HepG2 (cell line): ENCODE data around the gene S100A6. TPM values are rescaled to one million over a fixed set of nuclear protein-coding genes. Genes with fewer than 3 reads are reported as not detected.

Experiments used
- ATAC-seq: fragments of 200-7000 bp; cut with Tn5 transposase; 3 replicates; pipeline ENCODE4 v1.9.1; 2020; ENCODE audit warnings: mild to moderate bottlenecking, moderate library complexity
- BruUV-seq: library from RNA; stranded (reverse); fragments of 400-500 nt; replicated peaks from 2 replicates; lab custom pipeline; 2021; lab: Mats Ljungman, UMichigan
- CTCF ChIA-PET: fragments of 300-600 bp; formaldehyde crosslinking; extraction: SDS; loops from one replicate; lab custom pipeline; 2021; ENCODE audit warnings: low total read pairs, inconsistent platforms, low intra/inter-chr PET ratio; lab: Yijun Ruan, JAX
- POLR2A ChIA-PET: fragments of 350-600 bp; sonication (Branson Sonifier 250); formaldehyde crosslinking; loops from one replicate; lab custom pipeline; 2020; ENCODE audit warnings: antibody characterized with exemption, inconsistent platforms; lab: Yijun Ruan, JAX
- DNase-seq: peaks from one replicate; pipeline ENCODE4 v3.0.0-alpha.2; 2015; ENCODE audit warnings: low spot score
- FAIRE-seq: peaks from 3 replicates; lab custom pipeline; 2011; peaks lifted over from hg19 to GRCh38; lab: Jason Lieb, UNC
- H2AFZ ChIP-seq: one replicate; pipeline ENCODE4 v1.6.1; 2011; ENCODE audit warnings: low read length, inconsistent platforms
- H3K27ac ChIP-seq: fragments of 300-600 bp; 3 replicates; pipeline ENCODE4 v1.8.0; 2011; ENCODE audit warnings: mixed run types, mild to moderate bottlenecking, mixed read lengths, low read length, inconsistent platforms; ENCODE audit not compliant: insufficient read depth; ENCODE audit errors: extremely low read length
- H3K27me3 ChIP-seq, 2 experiments: fragments of 200-600 bp in 1 of 2; 2 replicates in 1 of 2; 3 replicates in 1 of 2; pipeline versions ENCODE4 v1.6.0 to v1.8.0; 2011; ENCODE audit warnings: low read length in 2 of 2, mild to moderate bottlenecking in 2 of 2, moderate library complexity in 2 of 2, inconsistent platforms in 1 of 2; ENCODE audit not compliant: insufficient read depth in 2 of 2, control insufficient read depth in 1 of 2
- H3K36me3 ChIP-seq, 2 experiments: fragments of 200-600 bp in 1 of 2; replicated peaks in 1 of 2; 2 replicates in 1 of 2; 3 replicates in 1 of 2; pipeline versions ENCODE4 v1.5.1 to v1.8.0; 2011; ENCODE audit warnings: low read length in 2 of 2, inconsistent platforms in 1 of 2; ENCODE audit not compliant: insufficient read depth in 2 of 2, control insufficient read depth in 1 of 2
- H3K4me1 ChIP-seq: 2 replicates; pipeline ENCODE4 v1.5.1; 2012; ENCODE audit warnings: low read length, inconsistent platforms; ENCODE audit not compliant: insufficient read depth
- H3K4me2 ChIP-seq: 2 replicates; pipeline ENCODE4 v1.6.0; 2011; ENCODE audit warnings: low read depth, low read length, inconsistent platforms
- H3K4me3 ChIP-seq, 3 experiments: fragments of 200-600 bp in 1 of 3; sonication (generic), shearing (Covaris generic) in 1 of 3; replicated peaks in 1 of 3; 2 replicates each; pipeline ENCODE4 v1.5.1; 2011 to 2016; ENCODE audit warnings: low read length in 3 of 3, inconsistent platforms in 2 of 3, low read depth in 2 of 3, mild to moderate bottlenecking in 2 of 3, control low read depth in 1 of 3, mixed read lengths in 1 of 3; ENCODE audit not compliant: insufficient read depth in 1 of 3
- H3K79me2 ChIP-seq: one replicate; pipeline ENCODE4 v1.6.1; 2011; ENCODE audit warnings: low read length, inconsistent platforms; ENCODE audit not compliant: insufficient read depth
- H3K9ac ChIP-seq: 2 replicates; pipeline ENCODE4 v1.6.0; 2011; ENCODE audit warnings: mild to moderate bottlenecking, low read depth, low read length, inconsistent platforms; ENCODE audit not compliant: insufficient read depth
- H3K9me3 ChIP-seq: 2 replicates; pipeline ENCODE4 v1.5.1; 2012; ENCODE audit warnings: mild to moderate bottlenecking, low read length
- H4K20me1 ChIP-seq: 2 replicates; pipeline ENCODE4 v1.6.0; 2011; ENCODE audit warnings: inconsistent platforms, mild to moderate bottlenecking, low read length, moderate library complexity; ENCODE audit not compliant: insufficient read depth
- ARNTL ChIP-seq: sonication (generic); formaldehyde crosslinking; IDR thresholded peaks from 2 replicates; pipeline ENCODE4 v1.4.0; 2020; ENCODE audit warnings: mild to moderate bottlenecking, missing genetic modification reagents
- CBX2 ChIP-seq, 2 experiments: fragments of 200-600 bp in 1 of 2; sonication (generic); formaldehyde crosslinking in 1 of 2; IDR thresholded peaks; 2 replicates each; pipeline versions ENCODE4 v1.7.0 to v1.8.1; 2018 to 2022; ENCODE audit warnings: low read depth in 2 of 2, low read length in 1 of 2, mild to moderate bottlenecking in 1 of 2, missing genetic modification reagents in 1 of 2
- FOXA3 ChIP-seq: IDR thresholded peaks from 2 replicates; pipeline ENCODE4 v1.6.1; 2016; ENCODE audit warnings: missing genetic modification reagents, missing compliant biosample characterization
- HIVEP1 ChIP-seq: sonication (generic); formaldehyde crosslinking; IDR thresholded peaks from 2 replicates; pipeline ENCODE4 v1.4.0; 2020; ENCODE audit warnings: mild to moderate bottlenecking, missing genetic modification reagents
- HNF4A ChIP-seq: sonication (generic); formaldehyde crosslinking; IDR thresholded peaks from 2 replicates; pipeline ENCODE4 v1.4.0; 2020; ENCODE audit warnings: missing genetic modification reagents
- HNRNPLL ChIP-seq: fragments of 200-400 bp; formaldehyde crosslinking; IDR thresholded peaks from 2 replicates; pipeline ENCODE4 v1.6.1; 2017; ENCODE audit warnings: mild to moderate bottlenecking, low read depth, low read length; ENCODE audit not compliant: poor library complexity, severe bottlenecking
- IKZF1 ChIP-seq: fragments of 450-650 bp; IDR thresholded peaks from 2 replicates; pipeline ENCODE4 v1.7.1; 2016
- MAFK ChIP-seq, 2 experiments: IDR thresholded peaks in 1 of 2; conservative IDR thresholded peaks in 1 of 2; 2 replicates each; pipeline ENCODE4 v1.6.1; 2011; ENCODE audit warnings: improper control_type of control experiment in 2 of 2, low read length in 2 of 2
- RXRA ChIP-seq: sonication (generic); formaldehyde crosslinking; IDR thresholded peaks from 2 replicates; pipeline ENCODE4 v1.5.1; 2020; ENCODE audit warnings: missing genetic modification reagents
- SOX6 ChIP-seq, 2 experiments: fragments of 450-650 bp in 1 of 2; sonication (generic) in 1 of 2; formaldehyde crosslinking in 1 of 2; IDR thresholded peaks; 2 replicates each; pipeline versions ENCODE4 v1.4.0 to v1.6.1; 2017 to 2020; ENCODE audit warnings: antibody characterized with exemption in 1 of 2, mild to moderate bottlenecking in 1 of 2, missing genetic modification reagents in 1 of 2
- ZNF432 ChIP-seq: sonication (generic); formaldehyde crosslinking; IDR thresholded peaks from 2 replicates; pipeline ENCODE4 v1.5.0; 2020; ENCODE audit warnings: missing genetic modification reagents, mild to moderate bottlenecking, borderline replicate concordance
- ZNF543 ChIP-seq: sonication (generic); formaldehyde crosslinking; IDR thresholded peaks from 2 replicates; pipeline ENCODE4 v1.4.0; 2020; ENCODE audit warnings: mild to moderate bottlenecking, missing genetic modification reagents
- ZNF713 ChIP-seq: sonication (generic); formaldehyde crosslinking; IDR thresholded peaks from 2 replicates; pipeline ENCODE4 v1.4.0; 2020; ENCODE audit warnings: mild to moderate bottlenecking, missing genetic modification reagents
- ZNF761 ChIP-seq: sonication (generic); formaldehyde crosslinking; conservative IDR thresholded peaks from 2 replicates; pipeline ENCODE4 v1.4.0; 2020; ENCODE audit warnings: mild to moderate bottlenecking, missing genetic modification reagents
- ZSCAN29 ChIP-seq: sonication (generic); formaldehyde crosslinking; conservative IDR thresholded peaks from 2 replicates; pipeline ENCODE4 v1.4.0; 2020; ENCODE audit warnings: mild to moderate bottlenecking, missing genetic modification reagents
- WGBS: methylation state at CpG from one replicate; pipeline ENCODE4 v1.1.6; 2017; ENCODE audit warnings: low lambda C conversion rate; 5-methylcytosine and 5-hydroxymethylcytosine counted together
- in situ Hi-C: cut with HindIII; loops from 2 replicates; pipeline ENCODE4 v1.10.0; 2017; ENCODE audit warnings: low pct_unique_long_range_greater_than_20kb; ENCODE audit not compliant: extremely low pct_ligation_motif_present
- intact Hi-C: fragments of 100-400 bp; cut with micrococcal nuclease; formaldehyde crosslinking; loops from one replicate; pipeline ENCODE4 v1.10.0; 2022; ENCODE audit not compliant: unreplicated experiment
- polyA plus RNA-seq, 8 experiments: library from polyadenylated mRNA; depleted of rRNA in 3 of 8; stranded (reverse) in 7 of 8; unstranded in 1 of 8; fragments of >200 nt; fragmentation: Illumina TruSeq in 4 of 8; extraction: Trizol in 4 of 8; gene quantifications; 2 replicates each; pipeline versions ENCODE4 v1.2.1 to v1.2.3, GENCODE V29; 2011 to 2016; ENCODE audit warnings: low read depth in 4 of 8, missing spikeins in 1 of 8, mixed read lengths in 1 of 8; ENCODE audit not compliant: insufficient read depth in 1 of 8
- total RNA-seq, 5 experiments: library from RNA; depleted of rRNA; stranded (reverse); fragments of >200 nt; fragmentation: Illumina TruSeq; extraction: Trizol; gene quantifications; 2 replicates each; pipeline ENCODE4 v1.2.3, GENCODE V29; 2016; ENCODE audit warnings: low read depth in 1 of 5
- TF ChIP-seq, protein P1 (sequence below): sonication (generic); formaldehyde crosslinking; IDR thresholded peaks from 2 replicates; pipeline ENCODE4 v1.4.0; 2020; ENCODE audit warnings: mild to moderate bottlenecking, missing genetic modification reagents

Gene S100A6
- total and polyA plus RNA-seq, 2 of the 13 experiments (the other 11 are each of a cell fraction or from before 2014, with no cell fraction given): 72.9 to 85.0 TPM

GRCh38 chr1:153507926-153508583 is 27.7 kb downstream of the S100A6 start:
- BruUV-seq: no TSS peak
- FAIRE-seq (no peak), DNase-seq (no peak), ATAC-seq (no peak)
- POLR2A ChIA-PET: interaction anchor here (1.2 to 1.7 kb wide), 2 partner anchors 126 to 140 kb away, joined by 3 to 4 read pairs; partner anchors contain the start of gene CHTOP
- in situ Hi-C loops: loop anchor here (5.0 kb wide), 2 partner anchors 59 to 119 kb away; partner anchors contain the start of genes S100A1, S100A13 and S100A2
- no peaks in the 10 kb centered on the region for H3K79me2 ChIP-seq
- no peaks in the 10 kb centered on the region for H3K36me3 ChIP-seq
- H3K9me3 ChIP-seq: no peaks in the 10 kb centered on the region
- H3K27me3 ChIP-seq: peaks cover 0 to 4% of the 10 kb centered on the region in 2 experiments; a peak in 2 of 5 replicates
- CTCF ChIA-PET: no interaction called here
- H3K27ac ChIP-seq: no peak overlapping the region
- no peaks in the 10 kb centered on the region for H4K20me1 ChIP-seq
- H3K4me3 ChIP-seq: no peak overlapping the region
- H3K4me1 ChIP-seq: peaks cover 36% of the 10 kb centered on the region
- no peak overlapping the region for H2AFZ ChIP-seq
- 77% methylated on average over 11 of the region's 11 CpGs for WGBS
- TF ChIP-seq ZNF761: no peak
- TF ChIP-seq MAFK (conservative IDR thresholded peaks at IDR 0.05 in 1 of 2, IDR thresholded peaks at IDR 0.05 in 1 of 2; ENCODE audit: low read length in 2 of 2): no peak
- TF ChIP-seq IKZF1: no peak
- no peak overlapping the region for H3K4me2 ChIP-seq
- no peak overlapping the region for H3K9ac ChIP-seq
- intact Hi-C loops: loop anchor here (10.0 kb wide), 1 partner anchor 237 kb away; no protein-coding TSS in a partner anchor

DNA sequence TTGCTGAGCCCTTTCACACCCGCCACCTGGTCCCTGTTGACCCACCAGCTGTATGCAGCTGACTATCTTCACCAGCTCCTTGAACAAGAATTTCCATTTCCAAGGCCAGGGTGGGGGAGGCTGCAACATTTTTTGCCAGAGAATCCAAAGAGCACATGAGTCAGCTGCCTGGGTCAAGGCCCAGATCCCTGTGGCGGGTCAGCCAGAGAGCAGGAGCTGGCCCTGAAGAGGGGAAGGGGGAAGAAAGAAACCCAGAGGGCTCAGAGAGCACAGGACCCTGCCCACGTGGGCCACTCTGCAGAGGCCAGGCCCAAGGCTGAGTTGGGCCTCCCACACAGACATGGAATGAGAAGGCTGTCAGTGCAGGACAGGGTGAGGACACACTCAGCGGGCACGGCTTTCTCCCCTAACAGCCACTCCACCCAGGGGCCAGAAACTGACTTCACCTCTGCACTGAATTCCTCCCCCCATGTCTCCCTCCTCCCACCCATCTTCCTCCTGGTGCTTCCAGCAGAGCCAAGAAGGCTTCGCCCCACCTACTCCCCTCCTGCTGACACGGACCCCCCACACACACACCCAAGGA is 28.9 kb downstream of the S100A6 start:
- Histone ChIP-seq H3K4me2 (peak overlapping the region; percentile 49), H2AFZ (no peak overlapping the region), H3K79me2 (no peaks in the 10 kb centered on the region), H3K9ac (peak overlapping the region; percentile 44), H3K4me3 (peak overlapping the region in 1 of 3 experiments; percentile 47; a peak in 1 of 6 replicates), H3K36me3 (no peaks in the 10 kb centered on the region), H3K27ac (no peak overlapping the region), H4K20me1 (no peaks in the 10 kb centered on the region), H3K27me3 (peaks cover 0 to 6% of the 10 kb centered on the region in 2 experiments; a peak in 1 of 5 replicates), H3K4me1 (peaks cover 36% of the 10 kb centered on the region), H3K9me3 (no peaks in the 10 kb centered on the region)
- intact Hi-C loops: loop anchor here (10.0 kb wide), 1 partner anchor 238 kb away; no protein-coding TSS in a partner anchor
- ATAC-seq (peak; percentile 72), FAIRE-seq (peak; percentile 37), DNase-seq (peak; percentile 72)
- ChIA-PET POLR2A (interaction anchor here (0.7 to 1.7 kb wide), 7 partner anchors 38 to 262 kb away, joined by 3 to 10 read pairs (median 4); partner anchors contain the start of genes CHTOP, S100A1 and S100A13), CTCF (no interaction called here)
- BruUV-seq: no TSS peak
- 19% methylated on average over 7 of the region's 7 CpGs for WGBS
- in situ Hi-C loops: loop anchor here (5.0 kb wide), 2 partner anchors 60 to 120 kb away; partner anchors contain the start of genes S100A1, S100A13 and S100A2
- TF ChIP-seq HNF4A (CRISPR knock-in tag) (peak; percentile 81), HIVEP1 (CRISPR knock-in tag) (no peak), HNRNPLL (no peak), ZSCAN29 (no peak), ZNF713 (CRISPR knock-in tag) (no peak), RXRA (CRISPR knock-in tag) (peak; percentile 63), SOX6 (IDR thresholded peaks at IDR 0.05) (no peak), SOX6 (CRISPR knock-in tag; IDR thresholded peaks at IDR 0.05) (0 out of 2 replicates have a peak, but pooled peaks have one; percentile 15), ZNF543 (0 out of 2 replicates have a peak, but pooled peaks have one; percentile 25), CBX2 (IDR thresholded peaks at IDR 0.05; ENCODE audit: low read depth, low read length) (no peak), CBX2 (CRISPR knock-in tag; IDR thresholded peaks at IDR 0.05; ENCODE audit: low read depth) (no peak), ARNTL (CRISPR knock-in tag) (0 out of 2 replicates have a peak, but pooled peaks have one; percentile 22), FOXA3 (0 out of 2 replicates have a peak, but pooled peaks have one; percentile 6), ZNF432 (CRISPR knock-in tag) (no peak)
- TF ChIP-seq, protein P1, sequence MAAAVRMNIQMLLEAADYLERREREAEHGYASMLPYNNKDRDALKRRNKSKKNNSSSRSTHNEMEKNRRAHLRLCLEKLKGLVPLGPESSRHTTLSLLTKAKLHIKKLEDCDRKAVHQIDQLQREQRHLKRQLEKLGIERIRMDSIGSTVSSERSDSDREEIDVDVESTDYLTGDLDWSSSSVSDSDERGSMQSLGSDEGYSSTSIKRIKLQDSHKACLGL: no peak
